GF-D8 (cell line): ENCODE measurements around the gene CFAP157.

Source experiments
- DNase-seq: peaks from one replicate; lab custom pipeline; 2025; lab: John Stamatoyannopoulos, UW

The CFAP157 gene

GRCh38 chr9:127706836-127707241, at the start of gene CFAP157:
CFAP157 (plus strand) TSS chr9:127706988; CDS start chr9:127707032, 44 bp downstream.
- DNase-seq: no peak

- no peak for DNase-seq
Measured at GRCh38 chr9:127658428-127658827, 48.4 kb upstream of the CFAP157 start.

GRCh38 chr9:127660886-127661741, 45.7 kb upstream of the CFAP157 start:
- DNase-seq: no peak

DNA sequence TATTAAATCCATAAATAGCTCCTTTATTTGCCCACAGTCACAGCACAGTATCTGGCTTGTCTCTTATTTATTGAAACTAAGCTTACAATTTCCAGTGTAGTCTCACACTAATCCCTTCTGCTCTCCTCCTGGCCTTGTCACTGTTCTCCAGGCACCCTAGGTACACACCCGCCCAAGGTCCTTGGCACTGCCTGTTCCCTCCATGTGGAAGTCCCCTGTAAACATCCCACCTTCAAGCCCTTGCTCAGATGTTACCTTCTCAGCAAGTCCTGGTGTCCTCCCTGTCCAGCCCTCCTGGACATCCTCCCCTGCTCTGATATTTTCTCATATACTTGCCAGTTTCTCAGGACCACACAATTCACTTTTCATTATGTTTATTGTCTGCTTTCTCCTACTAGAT, 44.2 kb upstream of the CFAP157 start:
- DNase-seq: no peak

GRCh38 chr9:127664324-127664677, 42.5 kb upstream of the CFAP157 start:
- DNase-seq: no peak

DNA sequence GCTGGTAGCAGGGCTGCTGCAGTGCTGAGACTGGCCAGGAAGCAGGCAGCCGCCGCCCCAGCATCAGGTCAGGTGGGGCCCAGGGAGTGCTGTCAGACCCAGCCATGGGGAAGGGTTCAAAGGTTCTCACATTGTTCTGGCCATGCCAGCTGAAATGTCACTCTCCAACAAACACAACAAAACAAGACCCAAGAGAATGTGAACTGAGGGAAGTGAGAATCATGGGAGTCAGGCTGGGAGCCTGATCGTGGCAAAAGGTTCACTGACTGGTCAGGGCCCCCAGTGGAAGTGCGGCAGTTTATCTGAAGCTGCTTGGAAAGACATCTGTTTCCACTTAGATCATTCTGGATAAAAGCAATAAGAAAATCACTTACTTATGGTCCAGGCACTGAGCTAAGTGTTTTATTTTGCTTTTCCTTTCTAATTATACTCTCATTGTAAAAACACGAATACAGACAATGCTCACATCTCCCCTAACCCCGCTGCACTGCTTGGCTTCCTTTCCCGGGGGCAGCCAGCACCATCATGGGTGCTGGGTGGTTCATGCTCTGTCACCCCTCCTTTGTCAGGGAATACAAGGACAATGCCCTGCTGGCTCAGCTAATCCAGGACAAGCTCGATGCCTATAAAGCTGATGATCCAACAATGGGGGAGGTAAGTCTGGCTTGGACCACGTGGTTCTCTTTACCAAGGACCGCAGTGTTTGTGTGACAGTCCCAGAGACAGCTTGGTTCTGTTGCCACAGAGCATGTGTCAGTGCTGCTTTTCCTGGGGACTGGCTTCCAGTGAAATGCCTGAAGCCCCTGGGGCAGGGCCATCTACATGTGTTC, 41.9 kb upstream of the CFAP157 start:
- DNase-seq: no peak

- DNase-seq: no peak
Measured at GRCh38 chr9:127667127-127667844, 39.5 kb upstream of the CFAP157 start.

GRCh38 chr9:127667906-127668305, 38.9 kb upstream of the CFAP157 start:
- no peak for DNase-seq

DNA sequence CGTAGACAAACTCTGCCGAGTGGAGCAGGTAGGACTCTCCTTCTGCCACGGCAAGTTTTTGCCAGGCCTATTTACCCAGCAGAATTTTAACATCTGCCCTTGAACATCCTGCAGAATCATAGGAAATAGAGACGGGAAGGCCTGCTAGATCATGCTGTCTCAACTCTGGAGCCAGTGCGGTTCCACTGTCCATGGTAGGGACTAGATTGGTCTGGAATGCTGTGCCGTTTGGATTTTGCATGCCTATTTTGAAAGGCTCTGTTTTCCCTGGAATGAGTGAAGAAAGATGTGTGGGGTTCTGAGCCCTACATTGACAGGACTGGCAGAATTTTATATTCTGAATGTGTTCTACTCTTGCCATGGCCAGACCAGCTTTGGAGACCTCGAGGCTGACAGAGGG, 33.6 kb upstream of the CFAP157 start:
- no peak for DNase-seq

GRCh38 chr9:127676638-127677037, 30.1 kb upstream of the CFAP157 start:
- DNase-seq: no peak

DNA sequence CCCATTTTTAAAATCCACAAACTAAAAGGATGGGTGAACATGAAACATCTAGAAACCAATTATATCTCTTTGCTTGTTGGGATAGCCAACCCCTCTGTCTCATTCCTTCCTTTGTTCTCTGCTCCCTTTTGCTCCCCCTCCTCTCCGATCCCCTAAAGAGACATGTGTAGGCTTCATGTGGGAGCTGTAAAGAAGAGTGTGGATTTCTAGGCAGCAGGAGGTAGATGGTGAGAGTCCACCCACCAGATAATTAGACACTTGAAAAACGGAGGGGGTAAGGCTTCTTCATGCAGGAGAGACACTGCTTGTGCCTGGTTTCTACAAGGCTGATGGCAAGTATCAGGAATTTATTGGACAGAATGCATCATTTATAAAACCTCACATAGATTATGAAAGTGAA, 27.3 kb upstream of the CFAP157 start:
- no peak for DNase-seq

DNA sequence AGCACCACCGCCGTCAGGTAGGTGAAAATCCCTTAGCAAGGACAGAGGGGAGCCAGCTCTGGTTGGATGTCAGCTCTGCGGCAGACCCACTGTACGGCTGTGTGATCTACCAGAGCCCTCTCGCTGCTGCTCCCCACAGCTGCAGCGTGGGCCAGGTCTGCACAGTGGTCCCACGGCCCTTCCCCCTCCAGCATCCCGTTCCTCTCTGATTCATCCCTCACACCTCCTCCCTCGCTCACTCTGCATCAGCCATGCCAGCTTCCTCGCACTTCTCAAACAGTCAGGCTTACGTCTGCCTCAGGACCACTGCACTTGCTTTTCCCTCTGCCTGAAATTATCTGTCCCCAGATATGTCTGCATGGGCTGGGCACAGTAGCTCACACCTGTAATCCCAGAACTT, 26.6 kb upstream of the CFAP157 start:
- DNase-seq: no peak

GRCh38 chr9:127680846-127681245, 25.9 kb upstream of the CFAP157 start:
- DNase-seq: no peak

- DNase-seq: no peak
Measured at GRCh38 chr9:127682351-127683136, 24.2 kb upstream of the CFAP157 start.

- DNase-seq: no peak
Measured at GRCh38 chr9:127683723-127684122, 23.1 kb upstream of the CFAP157 start.

DNA sequence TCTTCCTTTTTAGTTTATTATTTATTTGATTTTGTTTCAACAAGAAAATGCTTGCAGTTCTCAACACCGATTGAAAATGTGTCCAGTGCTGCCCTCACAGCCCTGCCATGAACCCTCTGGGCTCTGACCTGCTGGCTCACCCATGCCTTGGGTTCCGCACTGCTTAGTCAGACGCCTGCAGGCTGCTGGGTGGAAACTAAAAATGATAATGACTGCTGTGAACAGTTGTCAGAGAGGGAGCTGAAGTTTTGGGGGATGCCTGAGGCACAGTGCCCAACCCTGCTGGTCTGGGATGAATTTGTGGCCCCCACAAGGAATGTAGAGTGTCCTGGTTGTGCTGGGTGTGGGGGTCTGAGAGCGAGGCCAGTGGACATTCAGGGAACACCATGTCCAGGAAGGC, 22.2 kb upstream of the CFAP157 start:
- DNase-seq: no peak

- DNase-seq: no peak
Measured at GRCh38 chr9:127686461-127687393, 20.1 kb upstream of the CFAP157 start.

DNA sequence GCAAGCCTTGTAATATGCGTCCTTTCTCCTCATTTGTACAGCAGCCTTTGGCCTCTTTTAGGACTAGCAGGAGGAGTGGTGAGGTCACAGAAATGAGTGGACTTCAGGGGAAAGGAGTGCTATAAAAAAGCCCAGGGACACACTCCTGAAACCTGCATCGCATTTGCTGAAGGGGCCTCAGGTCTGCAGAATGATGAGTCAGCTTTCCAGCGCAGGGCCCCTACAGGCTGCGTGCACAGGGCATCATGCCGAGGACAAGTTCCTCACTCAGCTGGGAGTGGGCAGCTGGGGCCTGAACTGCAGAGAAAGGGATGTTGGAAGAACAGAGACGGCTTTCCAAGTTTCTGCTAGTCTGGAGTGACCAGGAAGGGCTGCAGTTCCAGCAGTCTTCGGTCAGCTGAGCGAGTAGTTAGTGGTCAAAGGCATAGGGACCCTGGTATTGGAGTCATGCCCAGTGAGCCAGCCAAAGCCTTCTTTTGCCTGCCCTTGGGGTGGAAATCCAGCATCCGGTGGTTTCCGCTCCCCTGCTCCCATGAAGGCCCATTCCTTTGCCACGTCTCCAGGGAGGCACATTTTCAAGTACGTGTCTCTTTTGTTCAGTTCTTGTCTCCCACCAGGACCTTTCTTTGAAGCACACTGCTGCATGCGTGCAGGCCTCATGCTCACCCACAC, 17.3 kb upstream of the CFAP157 start:
- DNase-seq: no peak

DNA sequence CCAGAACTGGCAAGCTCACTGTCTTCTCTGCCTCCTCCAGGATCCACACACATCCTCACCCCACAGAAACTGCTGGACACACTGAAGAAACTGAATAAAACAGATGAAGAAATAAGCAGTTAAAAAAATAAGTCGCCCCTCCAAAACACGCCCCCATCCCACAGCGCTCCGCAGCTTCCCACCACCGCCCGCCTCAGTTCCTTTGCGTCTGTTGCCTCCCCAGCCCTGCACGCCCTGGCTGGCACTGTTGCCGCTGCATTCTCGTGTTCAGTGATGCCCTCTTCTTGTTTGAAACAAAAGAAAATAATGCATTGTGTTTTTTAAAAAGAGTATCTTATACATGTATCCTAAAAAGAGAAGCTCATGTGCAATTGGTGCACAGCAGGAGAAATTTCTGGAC, 16.1 kb upstream of the CFAP157 start:
- DNase-seq: no peak

DNA sequence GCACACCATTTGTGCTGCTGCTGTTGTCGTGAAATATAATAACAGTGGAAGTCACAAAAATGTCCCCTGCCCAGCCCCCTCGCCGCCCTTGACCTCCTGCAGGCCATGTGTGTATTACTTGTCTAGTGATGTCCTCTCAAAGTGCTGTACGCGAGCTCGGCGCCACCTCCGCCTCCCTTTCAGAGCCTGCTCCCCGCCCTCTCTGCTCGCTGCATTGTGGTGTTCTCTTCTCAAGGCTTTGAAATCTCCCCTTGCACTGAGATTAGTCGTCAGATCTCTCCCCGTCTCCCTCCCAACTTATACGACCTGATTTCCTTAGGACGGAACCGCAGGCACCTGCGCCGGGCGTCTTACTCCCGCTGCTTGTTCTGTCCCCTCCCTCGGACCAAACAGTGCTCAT, 14.7 kb upstream of the CFAP157 start:
- no peak for DNase-seq
